ENCODE data around the gene GNAQ.

The GNAQ gene

GRCh38 chr9:77677957-77678535 is 353.6 kb downstream of the GNAQ start:
- TF ChIP-seq CTCF (IDR thresholded peaks at IDR 0.05; ENCODE audit: low read depth, low read length, poor library complexity, severe bottlenecking), result no peak
- TF ChIP-seq EZH2phosphoT487 (IDR thresholded peaks at IDR 0.05; ENCODE audit: borderline replicate concordance, low read length), result no peak
- no peak overlapping the region for H3K27ac ChIP-seq (ENCODE audit: low read depth, low read length)
- H3K9me3 ChIP-seq (ENCODE audit: control insufficient read depth, insufficient read depth, low read length), result no peaks in the 10 kb centered on the region

DNA sequence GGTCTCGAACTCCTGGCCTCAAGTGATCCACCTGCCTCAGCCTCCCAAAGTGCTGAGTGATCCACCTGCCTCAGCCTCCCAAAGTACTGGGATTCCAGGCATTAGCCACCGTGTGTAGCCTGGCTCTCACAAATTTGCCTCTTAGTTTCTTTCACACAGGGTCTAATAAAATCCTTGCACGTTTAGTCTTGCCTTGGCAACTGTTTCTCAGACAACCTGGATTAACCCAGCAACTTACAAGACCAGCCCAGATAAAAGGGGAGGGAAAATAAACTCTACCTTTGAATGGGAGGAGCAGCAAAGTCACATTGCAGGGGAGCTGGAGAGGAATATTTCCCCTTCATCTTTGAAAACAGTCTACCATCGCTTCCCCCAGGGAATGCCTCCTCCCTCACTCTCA is 354.2 kb downstream of the GNAQ start:
- Histone ChIP-seq H3K79me2 (ENCODE audit: control insufficient read depth, low read length) (no peaks in the 10 kb centered on the region), H4K20me1 (ENCODE audit: control insufficient read depth, insufficient read depth, low read depth, low read length) (no peaks in the 10 kb centered on the region), H3K27ac (ENCODE audit: low read depth, low read length) (no peak overlapping the region), H3K27me3 (ENCODE audit: control insufficient read depth, low read length) (no peaks in the 10 kb centered on the region), H3K4me3 (ENCODE audit: low read length) (no peak overlapping the region), H3K36me3 (ENCODE audit: control insufficient read depth, low read length) (no peaks in the 10 kb centered on the region), H3K9me3 (ENCODE audit: control insufficient read depth, insufficient read depth, low read length) (no peaks in the 10 kb centered on the region), H3F3A (ENCODE audit: control insufficient read depth, insufficient read depth) (no peaks in the 10 kb centered on the region), H3K4me2 (ENCODE audit: low read length) (no peak overlapping the region), H3K4me1 (ENCODE audit: control insufficient read depth, low read length) (no peaks in the 10 kb centered on the region), H3K9me2 (replicated peaks; ENCODE audit: control insufficient read depth, low read length) (no peaks in the 10 kb centered on the region)
- TF ChIP-seq CTCF (IDR thresholded peaks at IDR 0.05; ENCODE audit: low read depth, low read length, poor library complexity, severe bottlenecking) (no peak), EZH2phosphoT487 (IDR thresholded peaks at IDR 0.05; ENCODE audit: borderline replicate concordance, low read length) (no peak)

More at GRCh38 chr9:77677957-77678535, 353.6 kb downstream of the GNAQ start:
- Histone ChIP-seq H3K79me2 (ENCODE audit: control insufficient read depth, low read length) (no peaks in the 10 kb centered on the region), H4K20me1 (ENCODE audit: control insufficient read depth, insufficient read depth, low read depth, low read length) (no peaks in the 10 kb centered on the region), H3F3A (ENCODE audit: control insufficient read depth, insufficient read depth) (no peaks in the 10 kb centered on the region), H3K36me3 (ENCODE audit: control insufficient read depth, low read length) (no peaks in the 10 kb centered on the region), H3K4me1 (ENCODE audit: control insufficient read depth, low read length) (no peaks in the 10 kb centered on the region), H3K27me3 (ENCODE audit: control insufficient read depth, low read length) (no peaks in the 10 kb centered on the region), H3K9me2 (replicated peaks; ENCODE audit: control insufficient read depth, low read length) (no peaks in the 10 kb centered on the region), H3K4me3 (ENCODE audit: low read length) (no peak overlapping the region), H3K4me2 (ENCODE audit: low read length) (no peak overlapping the region)

DNA sequence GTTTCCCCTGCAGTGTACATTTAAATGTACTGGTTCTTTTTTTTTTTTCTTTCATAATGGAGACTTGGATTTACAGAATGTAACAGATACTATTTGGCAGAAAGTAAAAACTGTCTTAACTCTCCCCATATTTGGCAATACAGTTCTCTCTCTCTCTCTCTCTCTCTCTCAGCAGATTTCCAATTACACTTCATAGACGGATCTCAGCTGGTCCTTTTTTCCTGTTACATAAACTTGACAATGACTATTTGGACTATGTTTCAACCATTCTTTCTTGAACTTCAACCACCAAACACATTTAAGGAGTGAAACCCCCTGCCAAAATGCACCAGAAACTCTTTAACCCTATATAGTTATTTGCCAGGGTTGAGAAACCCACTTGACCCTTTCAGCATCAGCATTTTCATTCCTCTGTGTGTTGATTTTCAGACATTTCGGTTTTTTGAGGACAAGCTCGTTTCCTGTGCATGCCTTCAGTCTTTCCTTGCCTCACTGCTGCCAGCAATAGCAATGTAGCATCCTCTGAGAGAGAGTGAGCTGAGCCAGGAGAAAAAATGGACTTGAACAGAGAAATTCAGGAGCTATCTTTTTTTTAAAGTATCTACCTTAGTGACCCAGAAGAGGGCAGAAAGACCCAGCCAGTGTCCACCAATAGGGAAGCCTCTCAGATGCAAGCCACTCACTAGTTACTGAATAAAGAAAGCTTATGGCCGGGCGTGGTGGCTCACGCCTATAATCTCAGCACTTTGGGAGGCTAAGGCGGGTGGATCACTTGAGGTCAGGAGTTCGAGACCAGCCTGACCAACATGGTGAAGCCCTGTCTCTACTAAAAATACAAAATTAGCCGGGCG is 357.4 kb downstream of the GNAQ start:
- Histone ChIP-seq H3K4me3 (ENCODE audit: low read length) (no peak overlapping the region), H3K9me2 (replicated peaks; ENCODE audit: control insufficient read depth, low read length) (no peaks in the 10 kb centered on the region), H3K4me2 (ENCODE audit: low read length) (no peak overlapping the region), H3K79me2 (ENCODE audit: control insufficient read depth, low read length) (no peaks in the 10 kb centered on the region), H3K4me1 (ENCODE audit: control insufficient read depth, low read length) (no peaks in the 10 kb centered on the region), H3K27ac (ENCODE audit: low read depth, low read length) (no peak overlapping the region), H3K27me3 (ENCODE audit: control insufficient read depth, low read length) (no peaks in the 10 kb centered on the region), H4K20me1 (ENCODE audit: control insufficient read depth, insufficient read depth, low read depth, low read length) (no peaks in the 10 kb centered on the region), H3K9me3 (ENCODE audit: control insufficient read depth, insufficient read depth, low read length) (no peaks in the 10 kb centered on the region), H3F3A (ENCODE audit: control insufficient read depth, insufficient read depth) (no peaks in the 10 kb centered on the region), H3K36me3 (ENCODE audit: control insufficient read depth, low read length) (no peaks in the 10 kb centered on the region)
- TF ChIP-seq CTCF (IDR thresholded peaks at IDR 0.05; ENCODE audit: low read depth, low read length, poor library complexity, severe bottlenecking) (no peak), EZH2phosphoT487 (IDR thresholded peaks at IDR 0.05; ENCODE audit: borderline replicate concordance, low read length) (no peak)

Measured in DOHH2 (cell line).